ENCODE results near the gene INPP5K.
A peak's percentile ranks its signal among the peaks of the same experiment; 100 is the strongest.
"Not testable (repeated sequence)": the region's sequence is repeated elsewhere in the genome, so short reads cannot be mapped to it uniquely, and the experiment has no call there.

The INPP5K gene

GRCh38 chr17:1518410-1518809 is 2.0 kb upstream of the INPP5K start:
- no peak for TF ChIP-seq CTCF (IDR thresholded peaks at IDR 0.05; ENCODE audit: control insufficient read depth, insufficient read depth, low read depth, low read length, missing control alignments)
- no peak overlapping the region for H3K4me3 ChIP-seq (ENCODE audit: control insufficient read depth, low read depth, low read length)
- DNase-seq (ENCODE audit: low read depth): no peak

DNA sequence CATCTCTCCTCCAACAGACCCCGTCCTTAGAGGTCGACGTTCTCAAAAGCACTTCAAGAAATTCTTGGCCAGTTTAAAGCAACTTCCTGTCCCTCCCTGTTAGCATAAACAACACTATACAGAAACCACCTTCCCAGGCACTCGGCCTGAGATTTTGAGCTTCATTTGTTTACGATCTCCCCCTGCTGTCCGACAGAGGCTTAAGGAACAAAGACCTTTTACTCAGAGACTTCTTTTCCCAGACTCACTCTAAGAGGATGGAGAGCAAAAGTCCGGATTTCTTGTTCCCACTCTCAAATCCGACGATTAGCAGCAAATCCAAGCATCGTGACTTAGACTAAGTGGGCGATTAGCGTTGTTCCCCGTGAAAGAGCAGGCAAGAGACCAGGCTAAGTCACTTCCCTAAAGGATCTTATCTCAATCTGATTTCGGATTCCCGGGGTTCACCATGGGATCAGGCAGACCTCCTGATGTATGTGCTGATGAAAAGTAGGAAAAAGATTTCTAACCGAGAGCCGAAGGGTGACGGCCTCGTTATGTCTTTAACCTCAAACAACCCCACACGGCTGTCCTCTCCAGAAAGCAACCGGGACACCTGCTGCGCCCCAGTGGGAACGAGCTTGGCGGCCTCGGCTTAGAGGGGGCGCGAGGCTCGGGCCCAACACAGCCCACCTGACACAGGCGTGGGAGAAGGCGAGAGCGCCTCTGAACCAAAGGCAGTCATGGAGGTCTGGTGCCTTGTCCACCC is 598 bp downstream of the INPP5K start:
- DNase-seq (ENCODE audit: low read depth): peak; percentile 66
- peak overlapping the region; percentile 73 for H3K4me3 ChIP-seq (ENCODE audit: control insufficient read depth, low read depth, low read length)
- TF ChIP-seq CTCF (IDR thresholded peaks at IDR 0.05; ENCODE audit: control insufficient read depth, insufficient read depth, low read depth, low read length, missing control alignments): peak; percentile 67

DNA sequence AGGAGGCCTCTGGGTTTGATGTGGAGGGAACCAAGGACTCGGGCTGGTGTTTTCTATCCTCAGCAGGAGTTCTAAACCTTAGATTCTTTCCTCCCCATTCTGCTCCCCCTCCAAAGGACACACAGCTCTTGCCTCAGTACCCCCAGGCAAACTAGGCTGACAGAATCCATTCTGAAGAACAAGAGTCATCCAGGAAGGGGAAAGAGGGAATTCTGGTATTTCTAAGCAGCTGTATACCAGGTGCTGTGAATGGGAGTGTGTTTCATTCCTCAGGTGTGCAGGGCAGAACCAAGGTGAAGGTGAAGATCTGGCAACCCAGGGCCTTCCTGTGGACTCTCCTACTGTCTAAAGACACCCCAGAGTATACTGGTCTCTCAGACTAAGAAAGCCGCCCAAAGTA is 4.1 kb downstream of the INPP5K start:
- TF ChIP-seq CTCF (IDR thresholded peaks at IDR 0.05; ENCODE audit: control insufficient read depth, insufficient read depth, low read depth, low read length, missing control alignments): no peak
- DNase-seq (ENCODE audit: low read depth): no peak
- no peak overlapping the region for H3K4me3 ChIP-seq (ENCODE audit: control insufficient read depth, low read depth, low read length)

DNA sequence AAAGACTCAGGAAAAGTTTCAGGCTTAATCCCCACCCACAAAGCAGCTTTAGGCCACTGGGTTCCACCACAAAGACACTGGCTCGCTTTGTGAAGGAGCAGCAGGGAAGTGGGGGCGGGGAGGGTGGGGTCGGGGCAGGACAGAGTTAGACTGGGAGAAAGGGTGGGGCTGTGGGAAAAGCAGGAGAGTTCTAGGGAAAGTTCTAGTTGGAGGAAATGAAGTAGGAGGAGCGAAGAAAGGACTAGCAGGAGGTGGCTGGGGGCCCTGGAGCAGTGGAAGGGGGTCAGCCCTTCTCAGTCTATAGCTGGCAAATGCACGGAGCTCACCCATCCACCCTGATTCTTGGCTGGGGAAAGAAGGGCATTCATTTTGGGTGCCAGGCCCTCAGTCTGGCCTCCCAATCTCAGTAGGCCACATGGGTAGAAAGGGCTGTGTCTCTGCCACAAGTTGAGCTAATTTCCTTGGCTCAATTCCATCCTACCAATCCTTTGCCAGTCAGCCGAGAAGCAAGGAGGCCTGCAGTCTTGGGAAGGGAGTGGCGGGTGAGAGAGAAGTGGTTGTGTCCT is 4.6 kb downstream of the INPP5K start:
- no peak for TF ChIP-seq CTCF (IDR thresholded peaks at IDR 0.05; ENCODE audit: control insufficient read depth, insufficient read depth, low read depth, low read length, missing control alignments)
- H3K4me3 ChIP-seq (ENCODE audit: control insufficient read depth, low read depth, low read length): no peak overlapping the region
- no peak for DNase-seq (ENCODE audit: low read depth)

GRCh38 chr17:1511290-1511689 is 5.1 kb downstream of the INPP5K start:
- no peak overlapping the region for H3K4me3 ChIP-seq (ENCODE audit: control insufficient read depth, low read depth, low read length)
- DNase-seq (ENCODE audit: low read depth): no peak
- TF ChIP-seq CTCF (IDR thresholded peaks at IDR 0.05; ENCODE audit: control insufficient read depth, insufficient read depth, low read depth, low read length, missing control alignments): no peak

- no peak for TF ChIP-seq CTCF (IDR thresholded peaks at IDR 0.05; ENCODE audit: control insufficient read depth, insufficient read depth, low read depth, low read length, missing control alignments)
- no peak for DNase-seq (ENCODE audit: low read depth)
- no peak overlapping the region for H3K4me3 ChIP-seq (ENCODE audit: control insufficient read depth, low read depth, low read length)
Measured at GRCh38 chr17:1509290-1509881, 7.0 kb downstream of the INPP5K start.

DNA sequence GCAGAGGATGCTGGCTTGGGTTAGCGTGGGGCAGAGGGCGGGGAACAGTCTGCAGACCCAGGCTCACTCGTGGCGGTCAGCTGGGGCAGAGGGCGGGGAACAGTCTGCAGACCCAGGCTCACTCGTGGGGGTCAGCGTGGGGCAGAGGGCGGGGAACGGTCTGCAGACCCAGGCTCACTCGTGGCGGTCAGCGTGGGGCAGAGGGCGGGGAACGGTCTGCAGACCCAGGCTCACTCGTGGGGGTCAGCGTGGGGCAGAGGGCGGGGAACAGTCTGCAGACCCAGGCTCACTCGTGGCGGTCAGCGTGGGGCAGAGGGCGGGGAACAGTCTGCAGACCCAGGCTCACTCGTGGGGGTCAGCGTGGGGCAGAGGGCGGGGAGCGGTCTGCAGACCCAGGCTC is 7.7 kb downstream of the INPP5K start:
- DNase-seq (ENCODE audit: low read depth); H3K4me3 ChIP-seq (ENCODE audit: control insufficient read depth, low read depth, low read length): not testable (repeated sequence)
